ENCODE data around the gene HSPB6. TPM values are rescaled to one million over a fixed set of nuclear protein-coding genes. Genes with fewer than 3 reads are reported as not detected.

Gene HSPB6
- total RNA-seq, 1 experiment from 2014 or later: 0.87 TPM

DNA sequence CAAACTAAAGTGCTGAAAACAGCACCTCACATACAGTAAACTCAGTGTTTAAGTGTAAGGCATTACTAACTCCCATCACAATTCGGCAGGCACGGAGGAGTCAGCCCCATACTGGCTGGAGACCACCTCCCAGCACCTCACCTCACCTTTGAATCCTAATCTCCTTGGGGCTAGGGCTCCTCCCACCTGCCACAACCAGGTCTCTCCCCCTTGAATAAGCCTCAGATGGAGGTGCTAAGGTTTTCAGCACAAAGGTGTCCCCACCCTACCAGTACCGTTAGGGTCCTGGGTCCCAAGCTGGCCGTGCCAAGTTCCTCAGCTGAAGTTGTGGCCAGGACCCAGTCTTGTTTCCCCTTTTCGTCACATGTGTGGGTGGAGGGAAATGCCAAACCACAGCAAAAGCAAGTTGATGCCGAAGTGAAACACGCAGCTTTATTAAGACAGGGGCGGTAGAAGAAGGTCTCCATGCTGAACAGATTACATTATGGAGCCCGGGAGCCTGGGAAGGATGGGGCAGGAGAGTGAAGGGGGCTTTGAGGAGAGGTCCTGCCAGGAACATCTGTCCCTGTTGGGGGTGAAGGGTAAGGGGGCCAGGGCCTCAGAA lies 14.6 kb downstream of the HSPB6 start, which contains the start of gene IGFLR1:
Gene IGFLR1 (minus strand): TSS at position 332 of the 604 bp plus-strand sequence. CDS start 1,272 bp downstream, outside the sequence.
- Histone ChIP-seq H3K27ac (ENCODE audit: low read length) (no peak within 1 kb of the TSS), H3K36me3 (ENCODE audit: control insufficient read depth, insufficient read depth, low read length) (peaks cover 3% of the 10 kb centered on the region; the same call in 1 of the 2 replicates), H3K4me1 (ENCODE audit: control insufficient read depth, insufficient read depth, low read length) (peaks cover 28% of the 10 kb centered on the region), H3K27me3 (ENCODE audit: control insufficient read depth, insufficient read depth, low read length) (no peaks in the 10 kb centered on the region), H3K9me3 (ENCODE audit: control insufficient read depth, insufficient read depth, low read depth, low read length) (no peaks in the 10 kb centered on the region), H3K4me3 (ENCODE audit: low read depth in 2 of 2, low read length in 2 of 2) (peak within 1 kb of the TSS in 1 of 2 experiments; percentile 79; a peak in 1 of 4 replicates)
- in situ Hi-C loops (cut with HindIII; ENCODE audit: low pct_unique_long_range_greater_than_20kb, low sequenced_read_pairs) (no loop called here), intact Hi-C loops (cut with micrococcal nuclease; ENCODE audit: unreplicated experiment) (no loop called here)
- CTCF ChIA-PET: interaction anchor here (0.6 kb wide), 1 partner anchor 78 kb away, joined by 8 read pairs; no protein-coding TSS in a partner anchor
- ATAC-seq (no peak), DNase-seq (ENCODE audit: low read depth, low spot score) (no peak)
- POLR2A ChIA-PET: no interaction called here
- BruUV-seq (replicated peaks): no TSS peak
- TF ChIP-seq POLR2AphosphoS5 (IDR thresholded peaks at IDR 0.05; ENCODE audit: low read depth, low read length) (no peak), TCF7L2 (IDR thresholded peaks at IDR 0.05; ENCODE audit: low read depth, low read length) (no peak), SIN3A (IDR thresholded peaks at IDR 0.05; ENCODE audit: borderline replicate concordance, insufficient read depth, low read depth, low read length) (no peak)
- TF ChIP-seq, protein P1, sequence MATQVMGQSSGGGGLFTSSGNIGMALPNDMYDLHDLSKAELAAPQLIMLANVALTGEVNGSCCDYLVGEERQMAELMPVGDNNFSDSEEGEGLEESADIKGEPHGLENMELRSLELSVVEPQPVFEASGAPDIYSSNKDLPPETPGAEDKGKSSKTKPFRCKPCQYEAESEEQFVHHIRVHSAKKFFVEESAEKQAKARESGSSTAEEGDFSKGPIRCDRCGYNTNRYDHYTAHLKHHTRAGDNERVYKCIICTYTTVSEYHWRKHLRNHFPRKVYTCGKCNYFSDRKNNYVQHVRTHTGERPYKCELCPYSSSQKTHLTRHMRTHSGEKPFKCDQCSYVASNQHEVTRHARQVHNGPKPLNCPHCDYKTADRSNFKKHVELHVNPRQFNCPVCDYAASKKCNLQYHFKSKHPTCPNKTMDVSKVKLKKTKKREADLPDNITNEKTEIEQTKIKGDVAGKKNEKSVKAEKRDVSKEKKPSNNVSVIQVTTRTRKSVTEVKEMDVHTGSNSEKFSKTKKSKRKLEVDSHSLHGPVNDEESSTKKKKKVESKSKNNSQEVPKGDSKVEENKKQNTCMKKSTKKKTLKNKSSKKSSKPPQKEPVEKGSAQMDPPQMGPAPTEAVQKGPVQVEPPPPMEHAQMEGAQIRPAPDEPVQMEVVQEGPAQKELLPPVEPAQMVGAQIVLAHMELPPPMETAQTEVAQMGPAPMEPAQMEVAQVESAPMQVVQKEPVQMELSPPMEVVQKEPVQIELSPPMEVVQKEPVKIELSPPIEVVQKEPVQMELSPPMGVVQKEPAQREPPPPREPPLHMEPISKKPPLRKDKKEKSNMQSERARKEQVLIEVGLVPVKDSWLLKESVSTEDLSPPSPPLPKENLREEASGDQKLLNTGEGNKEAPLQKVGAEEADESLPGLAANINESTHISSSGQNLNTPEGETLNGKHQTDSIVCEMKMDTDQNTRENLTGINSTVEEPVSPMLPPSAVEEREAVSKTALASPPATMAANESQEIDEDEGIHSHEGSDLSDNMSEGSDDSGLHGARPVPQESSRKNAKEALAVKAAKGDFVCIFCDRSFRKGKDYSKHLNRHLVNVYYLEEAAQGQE (IDR thresholded peaks at IDR 0.05; ENCODE audit: insufficient read depth in 1 of 2, low read depth in 2 of 2, low read length in 1 of 2): no peak
- TF ChIP-seq, protein P2, sequence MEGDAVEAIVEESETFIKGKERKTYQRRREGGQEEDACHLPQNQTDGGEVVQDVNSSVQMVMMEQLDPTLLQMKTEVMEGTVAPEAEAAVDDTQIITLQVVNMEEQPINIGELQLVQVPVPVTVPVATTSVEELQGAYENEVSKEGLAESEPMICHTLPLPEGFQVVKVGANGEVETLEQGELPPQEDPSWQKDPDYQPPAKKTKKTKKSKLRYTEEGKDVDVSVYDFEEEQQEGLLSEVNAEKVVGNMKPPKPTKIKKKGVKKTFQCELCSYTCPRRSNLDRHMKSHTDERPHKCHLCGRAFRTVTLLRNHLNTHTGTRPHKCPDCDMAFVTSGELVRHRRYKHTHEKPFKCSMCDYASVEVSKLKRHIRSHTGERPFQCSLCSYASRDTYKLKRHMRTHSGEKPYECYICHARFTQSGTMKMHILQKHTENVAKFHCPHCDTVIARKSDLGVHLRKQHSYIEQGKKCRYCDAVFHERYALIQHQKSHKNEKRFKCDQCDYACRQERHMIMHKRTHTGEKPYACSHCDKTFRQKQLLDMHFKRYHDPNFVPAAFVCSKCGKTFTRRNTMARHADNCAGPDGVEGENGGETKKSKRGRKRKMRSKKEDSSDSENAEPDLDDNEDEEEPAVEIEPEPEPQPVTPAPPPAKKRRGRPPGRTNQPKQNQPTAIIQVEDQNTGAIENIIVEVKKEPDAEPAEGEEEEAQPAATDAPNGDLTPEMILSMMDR (IDR thresholded peaks at IDR 0.05): no peak

DNA sequence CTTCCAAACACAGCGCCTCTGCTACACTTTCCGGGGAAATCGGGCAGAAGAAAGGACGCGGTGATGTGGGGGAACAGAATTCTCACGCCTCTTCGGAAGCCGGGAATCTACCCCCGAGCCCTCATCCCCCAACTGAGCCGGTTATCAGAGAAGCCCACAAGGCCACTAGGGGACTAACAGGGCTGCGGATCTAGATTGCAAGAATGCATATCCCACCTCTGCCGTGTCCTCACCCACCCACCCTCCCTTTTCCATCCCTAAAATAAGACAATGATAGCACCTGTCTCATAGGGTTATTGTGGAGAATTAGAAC lies 15.7 kb downstream of the HSPB6 start:
- peak overlapping the region; percentile 74 for H3K27ac ChIP-seq (ENCODE audit: low read length)
- no peaks in the 10 kb centered on the region for H3K9me3 ChIP-seq (ENCODE audit: control insufficient read depth, insufficient read depth, low read depth, low read length)
- in situ Hi-C loops (cut with HindIII; ENCODE audit: low pct_unique_long_range_greater_than_20kb, low sequenced_read_pairs): no loop called here
- H3K27me3 ChIP-seq (ENCODE audit: control insufficient read depth, insufficient read depth, low read length): no peaks in the 10 kb centered on the region
- H3K36me3 ChIP-seq (ENCODE audit: control insufficient read depth, insufficient read depth, low read length): peaks cover 3% of the 10 kb centered on the region; the same call in 1 of the 2 replicates
- BruUV-seq (replicated peaks): no TSS peak
- DNase-seq (ENCODE audit: low read depth, low spot score) (no peak), ATAC-seq (no peak)
- ChIA-PET POLR2A (no interaction called here), CTCF (no interaction called here)
- intact Hi-C loops (cut with micrococcal nuclease; ENCODE audit: unreplicated experiment): no loop called here
- H3K4me3 ChIP-seq (ENCODE audit: low read depth in 2 of 2, low read length in 2 of 2): peak overlapping the region; percentile 67 to 79
- TF ChIP-seq SIN3A (IDR thresholded peaks at IDR 0.05; ENCODE audit: borderline replicate concordance, insufficient read depth, low read depth, low read length): no peak
- no peak for TF ChIP-seq TCF7L2 (IDR thresholded peaks at IDR 0.05; ENCODE audit: low read depth, low read length)
- TF ChIP-seq, protein P2 (IDR thresholded peaks at IDR 0.05): no peak; the same call in 1 of the 2 replicates
- TF ChIP-seq POLR2AphosphoS5 (IDR thresholded peaks at IDR 0.05; ENCODE audit: low read depth, low read length): no peak
- TF ChIP-seq, protein P1 (IDR thresholded peaks at IDR 0.05; ENCODE audit: insufficient read depth in 1 of 2, low read depth in 2 of 2, low read length in 1 of 2): no peak
- peaks cover 21% of the 10 kb centered on the region for H3K4me1 ChIP-seq (ENCODE audit: control insufficient read depth, insufficient read depth, low read length)
